HepG2 (cell line): ENCODE results near the gene MFSD2A.

Source experiments
- EED ChIP-seq: sonication (generic); formaldehyde crosslinking; IDR thresholded peaks from 2 replicates; pipeline ENCODE4 v1.5.0; 2020; ENCODE audit warnings: mild to moderate bottlenecking, missing genetic modification reagents
- FOSL1 ChIP-seq: sonication (generic); formaldehyde crosslinking; IDR thresholded peaks from 2 replicates; pipeline ENCODE4 v1.9.0; 2021; ENCODE audit warnings: missing genetic modification reagents, borderline replicate concordance
- TF ChIP-seq, protein P1 (sequence below): sonication (generic); formaldehyde crosslinking; IDR thresholded peaks from 2 replicates; pipeline ENCODE4 v1.5.0; 2020; ENCODE audit warnings: mild to moderate bottlenecking, missing genetic modification reagents, moderate library complexity
- TF ChIP-seq, protein P2 (sequence below): sonication (generic); formaldehyde crosslinking; IDR thresholded peaks from 2 replicates; pipeline ENCODE4 v1.8.1; 2022; ENCODE audit warnings: mild to moderate bottlenecking, missing genetic modification reagents

DNA sequence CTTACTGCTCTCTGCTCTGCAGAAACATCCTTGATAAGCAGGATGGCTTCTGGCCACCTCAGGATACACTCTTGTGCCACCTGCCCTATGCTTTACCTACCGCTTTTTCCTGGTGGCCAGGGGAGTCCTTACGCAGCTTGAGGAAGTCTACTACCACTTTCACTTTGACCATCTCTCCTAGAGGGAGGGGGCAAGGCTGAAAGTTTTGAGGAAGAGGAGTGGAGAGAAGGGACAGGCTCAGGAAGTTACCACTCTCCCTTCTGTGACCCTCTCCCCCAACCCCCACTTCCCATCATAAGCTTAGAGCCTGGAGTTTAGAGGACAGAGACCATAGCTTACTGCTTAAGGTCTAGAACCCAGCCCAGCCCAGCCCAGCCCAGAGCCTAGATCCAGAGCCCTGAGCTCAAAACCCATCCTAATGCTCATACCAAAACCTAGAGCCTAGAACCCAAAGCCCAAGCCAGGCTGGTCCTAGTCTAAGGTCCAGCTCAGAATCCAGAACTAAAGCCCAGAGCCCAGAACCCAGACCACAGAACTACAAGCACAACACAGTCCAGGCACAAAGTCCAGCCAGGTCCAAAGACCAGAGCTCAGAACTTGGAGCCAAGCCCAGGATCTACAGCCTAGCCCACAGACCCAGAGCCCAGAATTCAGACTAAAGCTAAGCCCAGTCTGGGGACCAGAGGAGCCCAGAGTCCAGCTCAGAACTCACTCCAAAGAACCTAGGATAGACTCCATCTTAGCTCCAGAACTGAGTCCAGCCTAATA lies 18.0 kb upstream of the MFSD2A start:
- TF ChIP-seq FOSL1 (CRISPR knock-in tag) (no peak), EED (no peak)
- TF ChIP-seq, protein P1, sequence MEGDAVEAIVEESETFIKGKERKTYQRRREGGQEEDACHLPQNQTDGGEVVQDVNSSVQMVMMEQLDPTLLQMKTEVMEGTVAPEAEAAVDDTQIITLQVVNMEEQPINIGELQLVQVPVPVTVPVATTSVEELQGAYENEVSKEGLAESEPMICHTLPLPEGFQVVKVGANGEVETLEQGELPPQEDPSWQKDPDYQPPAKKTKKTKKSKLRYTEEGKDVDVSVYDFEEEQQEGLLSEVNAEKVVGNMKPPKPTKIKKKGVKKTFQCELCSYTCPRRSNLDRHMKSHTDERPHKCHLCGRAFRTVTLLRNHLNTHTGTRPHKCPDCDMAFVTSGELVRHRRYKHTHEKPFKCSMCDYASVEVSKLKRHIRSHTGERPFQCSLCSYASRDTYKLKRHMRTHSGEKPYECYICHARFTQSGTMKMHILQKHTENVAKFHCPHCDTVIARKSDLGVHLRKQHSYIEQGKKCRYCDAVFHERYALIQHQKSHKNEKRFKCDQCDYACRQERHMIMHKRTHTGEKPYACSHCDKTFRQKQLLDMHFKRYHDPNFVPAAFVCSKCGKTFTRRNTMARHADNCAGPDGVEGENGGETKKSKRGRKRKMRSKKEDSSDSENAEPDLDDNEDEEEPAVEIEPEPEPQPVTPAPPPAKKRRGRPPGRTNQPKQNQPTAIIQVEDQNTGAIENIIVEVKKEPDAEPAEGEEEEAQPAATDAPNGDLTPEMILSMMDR, result no peak
- TF ChIP-seq, protein P2, sequence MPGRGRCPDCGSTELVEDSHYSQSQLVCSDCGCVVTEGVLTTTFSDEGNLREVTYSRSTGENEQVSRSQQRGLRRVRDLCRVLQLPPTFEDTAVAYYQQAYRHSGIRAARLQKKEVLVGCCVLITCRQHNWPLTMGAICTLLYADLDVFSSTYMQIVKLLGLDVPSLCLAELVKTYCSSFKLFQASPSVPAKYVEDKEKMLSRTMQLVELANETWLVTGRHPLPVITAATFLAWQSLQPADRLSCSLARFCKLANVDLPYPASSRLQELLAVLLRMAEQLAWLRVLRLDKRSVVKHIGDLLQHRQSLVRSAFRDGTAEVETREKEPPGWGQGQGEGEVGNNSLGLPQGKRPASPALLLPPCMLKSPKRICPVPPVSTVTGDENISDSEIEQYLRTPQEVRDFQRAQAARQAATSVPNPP (CRISPR knock-in tag), result no peak
